Esophagus muscularis mucosa (tissue), 4 donors: ENCODE data around the gene HECTD4.

Source experiments
- EP300 ChIP-seq: sonication (generic); formaldehyde crosslinking; IDR thresholded peaks from one replicate; pipeline ENCODE4 v1.6.1; 2017; ENCODE audit warnings: antibody characterized with exemption
- POLR2A ChIP-seq: fragments of 450-650 bp; IDR thresholded peaks from one replicate; pipeline ENCODE4 v1.6.1; 2017; ENCODE audit warnings: antibody characterized with exemption, moderate library complexity, mild to moderate bottlenecking, low read depth
- POLR2AphosphoS5 ChIP-seq, 2 donors: sonication (generic); formaldehyde crosslinking; IDR thresholded peaks; one replicate each; pipeline ENCODE4 v1.6.1; 2017; ENCODE audit warnings: antibody characterized with exemption in 2 of 2
- TF ChIP-seq, protein P1 (sequence below), 3 experiments: fragments of 200-600 bp in 2 of 3; fragments of 450-650 bp in 1 of 3; sonication (generic) in 2 of 3; IDR thresholded peaks; one replicate each; pipeline ENCODE4 v1.5.1; 2017 to 2019; ENCODE audit warnings: antibody characterized with exemption in 3 of 3, mild to moderate bottlenecking in 2 of 3, moderate library complexity in 1 of 3

DNA sequence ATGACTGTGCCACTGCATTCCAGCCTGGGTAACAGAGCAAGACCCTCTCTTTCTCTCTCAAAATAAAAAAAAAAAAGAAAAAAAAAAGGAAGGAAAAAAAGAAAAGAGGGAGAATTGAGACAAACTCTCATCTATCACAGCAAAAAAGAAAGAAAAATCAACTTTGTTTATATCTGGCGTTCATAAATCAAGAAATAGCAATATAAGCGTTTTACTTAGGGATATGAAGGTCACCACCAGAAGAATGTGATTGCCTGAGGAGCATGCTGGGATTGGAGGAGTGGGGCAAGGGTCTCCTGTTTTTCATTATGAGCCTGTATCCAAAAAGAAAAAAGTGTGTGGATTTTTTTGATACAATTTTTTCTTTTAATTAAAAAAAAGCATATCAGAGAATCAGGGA is 78.4 kb downstream of the HECTD4 start:
- TF ChIP-seq, protein P1, sequence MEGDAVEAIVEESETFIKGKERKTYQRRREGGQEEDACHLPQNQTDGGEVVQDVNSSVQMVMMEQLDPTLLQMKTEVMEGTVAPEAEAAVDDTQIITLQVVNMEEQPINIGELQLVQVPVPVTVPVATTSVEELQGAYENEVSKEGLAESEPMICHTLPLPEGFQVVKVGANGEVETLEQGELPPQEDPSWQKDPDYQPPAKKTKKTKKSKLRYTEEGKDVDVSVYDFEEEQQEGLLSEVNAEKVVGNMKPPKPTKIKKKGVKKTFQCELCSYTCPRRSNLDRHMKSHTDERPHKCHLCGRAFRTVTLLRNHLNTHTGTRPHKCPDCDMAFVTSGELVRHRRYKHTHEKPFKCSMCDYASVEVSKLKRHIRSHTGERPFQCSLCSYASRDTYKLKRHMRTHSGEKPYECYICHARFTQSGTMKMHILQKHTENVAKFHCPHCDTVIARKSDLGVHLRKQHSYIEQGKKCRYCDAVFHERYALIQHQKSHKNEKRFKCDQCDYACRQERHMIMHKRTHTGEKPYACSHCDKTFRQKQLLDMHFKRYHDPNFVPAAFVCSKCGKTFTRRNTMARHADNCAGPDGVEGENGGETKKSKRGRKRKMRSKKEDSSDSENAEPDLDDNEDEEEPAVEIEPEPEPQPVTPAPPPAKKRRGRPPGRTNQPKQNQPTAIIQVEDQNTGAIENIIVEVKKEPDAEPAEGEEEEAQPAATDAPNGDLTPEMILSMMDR (IDR thresholded peaks at IDR 0.05) = no peak
- TF ChIP-seq POLR2AphosphoS5 (IDR thresholded peaks at IDR 0.05) (no peak), EP300 (no peak), POLR2A (no peak)
